Measurements from ENCODE around the gene WDR81. TPM values are rescaled to one million over a fixed set of nuclear protein-coding genes. Genes with fewer than 3 reads are reported as not detected.
A peak's percentile ranks its signal among the peaks of the same experiment; 100 is the strongest.

The WDR81 gene
- total RNA-seq, 4 donors from 2014 or later = 12.5 to 33.8 (median 21.1) TPM

DNA sequence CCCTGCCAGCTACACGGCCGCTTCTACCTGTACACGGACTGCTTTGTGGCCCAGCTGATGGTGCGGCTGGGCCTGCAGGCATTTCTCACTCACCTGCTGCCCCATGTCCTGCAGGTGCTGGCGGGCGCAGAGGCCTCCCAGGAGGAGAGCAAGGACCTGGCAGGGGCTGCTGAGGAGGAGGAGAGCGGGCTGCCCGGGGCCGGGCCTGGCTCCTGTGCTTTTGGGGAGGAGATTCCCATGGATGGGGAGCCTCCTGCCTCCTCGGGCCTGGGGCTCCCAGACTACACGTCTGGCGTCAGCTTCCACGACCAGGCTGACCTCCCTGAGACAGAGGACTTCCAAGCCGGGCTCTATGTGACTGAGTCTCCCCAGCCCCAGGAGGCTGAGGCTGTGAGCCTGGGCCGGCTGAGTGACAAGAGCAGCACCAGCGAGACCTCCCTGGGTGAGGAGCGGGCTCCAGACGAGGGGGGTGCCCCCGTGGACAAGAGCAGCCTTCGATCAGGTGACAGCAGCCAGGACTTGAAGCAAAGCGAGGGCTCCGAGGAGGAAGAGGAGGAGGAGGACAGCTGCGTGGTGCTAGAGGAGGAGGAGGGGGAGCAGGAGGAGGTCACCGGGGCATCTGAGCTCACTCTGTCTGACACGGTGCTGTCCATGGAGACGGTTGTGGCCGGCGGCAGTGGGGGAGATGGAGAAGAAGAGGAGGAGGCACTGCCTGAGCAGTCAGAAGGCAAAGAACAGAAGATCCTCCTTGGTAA is 3.5 kb downstream of the WDR81 start:
- intact Hi-C loops (cut with DNase I) = loop anchor here (10.0 kb wide), 1 partner anchor 137 kb away; no protein-coding TSS in a partner anchor
- Histone ChIP-seq H3K4me3 (no peak overlapping the region), H3K9me3 (no peaks in the 10 kb centered on the region), H3K27me3 (no peaks in the 10 kb centered on the region), H3K36me3 (peaks cover 7 to 70% (median 18%) of the 10 kb centered on the region in 3 donors), H3K4me1 (peaks cover 40 to 84% (median 54%) of the 10 kb centered on the region in 3 donors), H3K27ac (no peak overlapping the region)
- no peak for TF ChIP-seq POLR2A (IDR thresholded peaks at IDR 0.05)
- TF ChIP-seq, protein P1, sequence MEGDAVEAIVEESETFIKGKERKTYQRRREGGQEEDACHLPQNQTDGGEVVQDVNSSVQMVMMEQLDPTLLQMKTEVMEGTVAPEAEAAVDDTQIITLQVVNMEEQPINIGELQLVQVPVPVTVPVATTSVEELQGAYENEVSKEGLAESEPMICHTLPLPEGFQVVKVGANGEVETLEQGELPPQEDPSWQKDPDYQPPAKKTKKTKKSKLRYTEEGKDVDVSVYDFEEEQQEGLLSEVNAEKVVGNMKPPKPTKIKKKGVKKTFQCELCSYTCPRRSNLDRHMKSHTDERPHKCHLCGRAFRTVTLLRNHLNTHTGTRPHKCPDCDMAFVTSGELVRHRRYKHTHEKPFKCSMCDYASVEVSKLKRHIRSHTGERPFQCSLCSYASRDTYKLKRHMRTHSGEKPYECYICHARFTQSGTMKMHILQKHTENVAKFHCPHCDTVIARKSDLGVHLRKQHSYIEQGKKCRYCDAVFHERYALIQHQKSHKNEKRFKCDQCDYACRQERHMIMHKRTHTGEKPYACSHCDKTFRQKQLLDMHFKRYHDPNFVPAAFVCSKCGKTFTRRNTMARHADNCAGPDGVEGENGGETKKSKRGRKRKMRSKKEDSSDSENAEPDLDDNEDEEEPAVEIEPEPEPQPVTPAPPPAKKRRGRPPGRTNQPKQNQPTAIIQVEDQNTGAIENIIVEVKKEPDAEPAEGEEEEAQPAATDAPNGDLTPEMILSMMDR (IDR thresholded peaks at IDR 0.05) = no peak
- WGBS, 2 donors = 86 to 89% methylated on average over 7 to 19 of the region's 28 CpGs
- DNase-seq = no peak

- WGBS, 2 donors = 49 to 61% methylated on average over 8 to 11 of the region's 15 CpGs
- no peak for TF ChIP-seq POLR2A (IDR thresholded peaks at IDR 0.05)
- TF ChIP-seq, protein P1 (IDR thresholded peaks at IDR 0.05) = no peak
- Histone ChIP-seq H3K27ac (peak overlapping the region; percentile 72 to 92 (median 84)), H3K4me1 (peaks cover 33 to 69% (median 41%) of the 10 kb centered on the region in 3 donors), H3K4me3 (peak overlapping the region in 2 of 4 donors; percentile 15 to 51), H3K27me3 (no peaks in the 10 kb centered on the region), H3K9me3 (no peaks in the 10 kb centered on the region), H3K36me3 (peaks cover 19 to 89% (median 27%) of the 10 kb centered on the region in 3 donors)
- intact Hi-C loops (cut with DNase I) = loop anchor here (10.0 kb wide), 1 partner anchor 135 kb away; no protein-coding TSS in a partner anchor
- DNase-seq = no peak
Measured at GRCh38 chr17:1729966-1730325, 5.4 kb downstream of the WDR81 start.

DNA sequence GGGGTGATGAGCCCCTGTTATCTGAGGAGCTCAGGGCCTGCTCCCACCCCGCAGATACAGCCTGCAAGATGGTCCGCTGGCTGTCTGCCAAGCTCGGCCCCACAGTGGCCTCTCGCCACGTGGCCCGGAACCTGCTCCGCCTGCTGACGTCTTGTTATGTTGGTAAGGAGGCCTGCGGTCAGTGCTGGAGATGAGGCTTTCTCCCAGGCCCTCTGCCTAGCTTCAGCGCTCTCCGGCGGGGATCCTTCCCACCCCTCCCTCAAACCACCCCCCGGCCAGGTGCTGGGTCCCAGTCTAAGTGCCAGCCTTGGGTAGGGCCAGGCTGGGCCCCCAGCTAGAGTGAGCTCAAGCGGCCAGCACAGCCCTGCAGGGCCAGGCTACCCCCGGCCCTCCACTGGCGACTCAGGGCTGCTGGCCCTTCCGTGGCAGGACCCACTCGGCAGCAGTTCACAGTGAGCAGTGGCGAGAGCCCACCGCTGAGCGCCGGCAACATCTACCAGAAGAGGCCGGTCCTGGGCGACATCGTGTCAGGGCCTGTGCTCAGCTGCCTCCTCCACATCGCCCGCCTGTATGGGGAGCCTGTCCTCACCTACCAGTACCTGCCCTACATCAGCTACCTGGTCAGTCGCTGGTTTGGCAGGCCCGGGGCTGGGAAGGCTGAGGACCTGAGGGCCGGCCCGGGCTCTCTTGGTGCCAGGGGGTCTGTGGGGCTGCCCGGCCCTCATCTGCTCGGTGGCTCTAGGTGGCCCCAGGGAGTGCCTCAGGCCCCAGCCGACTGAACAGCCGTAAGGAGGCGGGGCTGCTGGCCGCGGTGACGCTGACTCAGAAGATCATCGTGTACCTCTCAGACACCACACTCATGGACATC is 6.1 kb downstream of the WDR81 start:
- Histone ChIP-seq H3K4me1 (peaks cover 27 to 65% (median 35%) of the 10 kb centered on the region in 3 donors), H3K9me3 (no peaks in the 10 kb centered on the region), H3K36me3 (peaks cover 22 to 95% (median 27%) of the 10 kb centered on the region in 3 donors), H3K27me3 (no peaks in the 10 kb centered on the region), H3K4me3 (peak overlapping the region in 2 of 4 donors; percentile 15 to 51), H3K27ac (peak overlapping the region; percentile 72 to 92 (median 84))
- DNase-seq = no peak
- TF ChIP-seq POLR2A (IDR thresholded peaks at IDR 0.05) = peak in 2 of 4 donors; percentile 21 to 30
- TF ChIP-seq, protein P1 (IDR thresholded peaks at IDR 0.05) = peak in 1 of 6 experiments; percentile 13
- 45 to 52% methylated on average over 4 to 11 of the region's 40 CpGs for WGBS, 2 donors
- intact Hi-C loops (cut with DNase I) = no loop called here

DNA sequence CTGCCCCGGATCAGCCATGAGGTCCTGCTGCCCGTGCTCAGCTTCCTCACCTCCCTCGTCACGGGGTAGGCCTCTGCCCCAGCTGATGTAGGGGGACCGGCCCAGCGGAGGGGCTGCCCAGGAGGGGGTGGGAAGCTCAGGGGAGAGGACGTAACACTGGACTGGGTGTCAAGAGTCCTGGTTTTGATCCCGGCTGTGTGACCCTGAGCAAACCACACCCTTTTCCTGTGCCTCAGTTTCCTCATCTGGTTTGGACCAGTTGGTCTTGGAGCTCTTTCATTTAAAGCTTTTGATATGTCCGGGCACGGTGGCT is 6.6 kb downstream of the WDR81 start:
- no peaks in the 10 kb centered on the region for H3K9me3 ChIP-seq
- peak overlapping the region; percentile 72 to 92 (median 84) for H3K27ac ChIP-seq
- TF ChIP-seq POLR2A (IDR thresholded peaks at IDR 0.05) = no peak
- TF ChIP-seq, protein P1 (IDR thresholded peaks at IDR 0.05) = no peak
- H3K4me3 ChIP-seq = peak overlapping the region in 2 of 4 donors; percentile 15 to 51
- DNase-seq = no peak
- WGBS, 2 donors = no CpG with 5 or more reads among the region's 10 CpGs
- H3K36me3 ChIP-seq = peaks cover 26 to 97% (median 28%) of the 10 kb centered on the region in 3 donors
- peaks cover 25 to 65% (median 36%) of the 10 kb centered on the region in 3 donors for H3K4me1 ChIP-seq
- H3K27me3 ChIP-seq = no peaks in the 10 kb centered on the region
- intact Hi-C loops (cut with DNase I) = no loop called here

Data from esophagus squamous epithelium (tissue), 5 donors.